IMR-90 (cell line): ENCODE measurements around the gene PIK3R5. TPM values are rescaled to one million over a fixed set of nuclear protein-coding genes. Genes with fewer than 3 reads are reported as not detected.

ENCODE experiments used
- ATAC-seq: fragments of 200-7000 bp; cut with Tn5 transposase; 2 replicates; pipeline ENCODE4 v1.9.1; 2020; ENCODE audit warnings: low read depth, mild to moderate bottlenecking, moderate library complexity
- BruUV-seq: library from RNA; stranded (reverse); fragments of 400-500 nt; replicated peaks from 2 replicates; lab custom pipeline; 2021; lab: Mats Ljungman, UMichigan
- CTCF ChIA-PET: fragments of 300-600 bp; formaldehyde crosslinking; extraction: SDS; loops from one replicate; lab custom pipeline; 2021; ENCODE audit warnings: antibody characterized with exemption; lab: Yijun Ruan, JAX
- POLR2A ChIA-PET: fragments of 300-600 bp; sonication (Branson Sonifier 250); formaldehyde crosslinking; loops from one replicate; lab custom pipeline; 2022; ENCODE audit warnings: antibody characterized with exemption; ENCODE audit not compliant: unreplicated experiment; lab: Charles Lee
- DNase-seq: peaks from one replicate; pipeline ENCODE4 v3.0.0; 2013
- H2AFZ ChIP-seq: replicated peaks from 2 replicates; pipeline ENCODE3; 2013; ENCODE audit warnings: low read length, mild to moderate bottlenecking; ENCODE audit not compliant: poor library complexity
- H2AK5ac ChIP-seq: 2 replicates; pipeline ENCODE4 v1.6.1; 2013; ENCODE audit warnings: low read depth, low read length, inconsistent platforms
- H2AK9ac ChIP-seq: replicated peaks from 2 replicates; pipeline ENCODE3; 2013; ENCODE audit warnings: mild to moderate bottlenecking, low read depth, low read length, moderate library complexity; ENCODE audit not compliant: poor library complexity
- H2BK120ac ChIP-seq: 2 replicates; pipeline ENCODE4 v1.6.1; 2013; ENCODE audit warnings: low read depth, low read length, inconsistent platforms
- H2BK15ac ChIP-seq: 3 replicates; pipeline ENCODE4 v1.6.1; 2013; ENCODE audit warnings: low read depth, low read length, inconsistent platforms
- H2BK20ac ChIP-seq: 2 replicates; pipeline ENCODE4 v1.6.1; 2013; ENCODE audit warnings: low read depth, mild to moderate bottlenecking, inconsistent platforms, low read length, moderate library complexity
- H2BK5ac ChIP-seq: 2 replicates; pipeline ENCODE4 v1.6.1; 2013; ENCODE audit warnings: mild to moderate bottlenecking, low read depth, low read length, inconsistent platforms; ENCODE audit not compliant: poor library complexity, severe bottlenecking
- H3K14ac ChIP-seq: replicated peaks from 2 replicates; pipeline ENCODE4 v1.6.1; 2013; ENCODE audit warnings: low read depth, low read length, inconsistent platforms
- H3K18ac ChIP-seq: 2 replicates; pipeline ENCODE4 v1.6.1; 2013; ENCODE audit warnings: low read depth, low read length, control low read depth
- H3K23ac ChIP-seq: 2 replicates; pipeline ENCODE4 v1.6.1; 2013; ENCODE audit warnings: low read depth, low read length, inconsistent platforms
- H3K27ac ChIP-seq: 2 replicates; pipeline ENCODE4 v1.5.1; 2013; ENCODE audit warnings: mild to moderate bottlenecking, control low read depth, low read length; ENCODE audit not compliant: insufficient read depth
- H3K27me3 ChIP-seq: 2 replicates; pipeline ENCODE4 v1.6.1; 2013; ENCODE audit warnings: low read length; ENCODE audit not compliant: control insufficient read depth, insufficient read depth
- H3K36me3 ChIP-seq: 2 replicates; pipeline ENCODE4 v1.6.1; 2013; ENCODE audit warnings: low read length, mixed read lengths; ENCODE audit not compliant: control insufficient read depth, insufficient read depth
- H3K4ac ChIP-seq: 2 replicates; pipeline ENCODE4 v1.6.1; 2013; ENCODE audit warnings: low read depth, low read length, inconsistent platforms
- H3K4me1 ChIP-seq: 2 replicates; pipeline ENCODE4 v1.6.1; 2013; ENCODE audit warnings: low read length, mixed read lengths; ENCODE audit not compliant: control insufficient read depth, insufficient read depth
- H3K4me2 ChIP-seq: 2 replicates; pipeline ENCODE4 v1.6.1; 2013; ENCODE audit warnings: low read depth, mild to moderate bottlenecking, control low read depth, low read length, moderate library complexity
- H3K4me3 ChIP-seq: 2 replicates; pipeline ENCODE4 v1.5.1; 2013; ENCODE audit warnings: low read depth, mild to moderate bottlenecking, control low read depth, low read length, moderate library complexity; ENCODE audit not compliant: insufficient read depth
- H3K56ac ChIP-seq: 2 replicates; pipeline ENCODE4 v1.6.1; 2013; ENCODE audit warnings: low read length, inconsistent platforms; ENCODE audit not compliant: insufficient read depth; ENCODE audit errors: extremely low read depth
- H3K79me1 ChIP-seq, 2 experiments: 2 replicates each; pipeline ENCODE4 v1.6.1; 2013; ENCODE audit warnings: low read length in 2 of 2, inconsistent platforms in 1 of 2, low read depth in 1 of 2
- H3K9ac ChIP-seq: 2 replicates; pipeline ENCODE4 v1.6.1; 2013; ENCODE audit warnings: low read depth, low read length, control low read depth
- H3K9me1 ChIP-seq: 2 replicates; pipeline ENCODE4 v1.6.1; 2013; ENCODE audit warnings: low read length, inconsistent platforms; ENCODE audit not compliant: insufficient read depth
- H3K9me3 ChIP-seq: 2 replicates; pipeline ENCODE4 v1.6.1; 2013; ENCODE audit warnings: low read length; ENCODE audit not compliant: control insufficient read depth, insufficient read depth
- H4K20me1 ChIP-seq: 2 replicates; pipeline ENCODE4 v1.6.1; 2013; ENCODE audit warnings: low read length, inconsistent platforms; ENCODE audit not compliant: insufficient read depth
- H4K5ac ChIP-seq: 2 replicates; pipeline ENCODE4 v1.6.1; 2013; ENCODE audit warnings: mild to moderate bottlenecking, low read depth, low read length, control low read depth
- H4K8ac ChIP-seq, 2 experiments: 2 replicates each; pipeline ENCODE4 v1.6.1; 2013; ENCODE audit warnings: low read depth in 2 of 2, low read length in 2 of 2, control low read depth in 1 of 2, inconsistent platforms in 1 of 2
- H4K91ac ChIP-seq: 2 replicates; pipeline ENCODE4 v1.6.1; 2013; ENCODE audit warnings: low read depth, low read length, inconsistent platforms; ENCODE audit not compliant: insufficient read depth
- BHLHE40 ChIP-seq: fragments of 150-350 bp; IDR thresholded peaks from 2 replicates; pipeline ENCODE4 v1.6.1; 2016; ENCODE audit warnings: mild to moderate bottlenecking, low read depth, low read length
- WGBS, 2 experiments: methylation state at CpG; one replicate each; pipeline versions ENCODE4 v1.1.5 to v1.1.7; 2013; ENCODE audit warnings: missing lambda C conversion rate in 2 of 2; ENCODE audit not compliant: insufficient read length in 1 of 2; ENCODE audit errors: extremely low coverage in 2 of 2; 5-methylcytosine and 5-hydroxymethylcytosine counted together
- dilution Hi-C: fragments of 300-500 bp; cut with HindIII; formaldehyde crosslinking; loops from one replicate; pipeline ENCODE4 v1.14.3; 2018; ENCODE audit warnings: low sequenced_read_pairs; ENCODE audit not compliant: unreplicated experiment
- in situ Hi-C: fragments of 300-500 bp; cut with MboI; formaldehyde crosslinking; loops from 3 replicates; pipeline ENCODE4 v1.14.3; 2019; ENCODE audit warnings: low sequenced_read_pairs, inconsistent platforms, mixed read lengths
- intact Hi-C: fragments of 100-400 bp; cut with micrococcal nuclease; formaldehyde crosslinking; loops from 2 replicates; pipeline ENCODE4 v1.10.0; 2022
- polyA plus RNA-seq, 3 experiments: library from polyadenylated mRNA; depleted of rRNA; stranded (reverse); fragments of >200 nt; gene quantifications; 2 replicates each; pipeline ENCODE4 v1.2.3, GENCODE V29; 2012; ENCODE audit warnings: low replicate concordance in 1 of 3
- total RNA-seq: library from RNA; depleted of rRNA; stranded (reverse); fragments of >200 nt; gene quantifications from 2 replicates; pipeline ENCODE4 v1.2.3, GENCODE V29; 2012
- TF ChIP-seq, protein P1 (sequence below): fragments of 150-350 bp; IDR thresholded peaks from 2 replicates; pipeline ENCODE4 v1.6.1; 2016; ENCODE audit warnings: low read depth, mild to moderate bottlenecking, low read length, moderate library complexity, borderline replicate concordance

PIK3R5 gene
- total and polyA plus RNA-seq, 2 of the 4 experiments (the other 2 are of a cell fraction), result not detected

DNA sequence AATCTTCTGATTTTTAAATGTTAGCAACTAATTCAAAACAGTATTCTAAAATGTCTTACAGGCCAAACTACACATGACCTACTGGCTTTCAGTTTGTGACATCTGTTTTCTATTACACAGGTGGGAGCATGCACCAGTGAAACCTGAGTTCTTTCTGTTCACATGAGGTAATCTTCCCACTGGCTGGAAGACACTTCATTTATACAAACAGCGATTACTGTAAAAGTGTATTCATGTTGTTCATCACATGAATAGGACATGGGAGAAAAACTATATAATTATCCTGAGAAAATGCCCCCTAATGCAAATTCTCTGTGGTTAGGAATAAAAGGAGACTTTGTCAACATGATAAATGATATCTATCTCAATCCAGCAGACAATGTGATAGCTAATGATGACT is 11.1 kb upstream of the PIK3R5 start:
- Histone ChIP-seq H3K79me1 (no peaks in the 10 kb centered on the region), H3K9me1 (no peaks in the 10 kb centered on the region), H4K91ac (no peak overlapping the region), H3K9ac (no peak overlapping the region), H3K4ac (no peak overlapping the region), H4K5ac (no peak overlapping the region), H2BK20ac (no peak overlapping the region), H4K20me1 (no peaks in the 10 kb centered on the region), H2BK5ac (no peak overlapping the region), H3K36me3 (no peaks in the 10 kb centered on the region), H3K4me2 (no peak overlapping the region), H3K14ac (no peak overlapping the region), H3K9me3 (no peaks in the 10 kb centered on the region), H3K23ac (no peak overlapping the region), H2AK9ac (no peak overlapping the region), H4K8ac (no peak overlapping the region), H3K56ac (no peak overlapping the region), H2BK15ac (no peak overlapping the region), H3K4me3 (no peak overlapping the region), H3K27me3 (no peaks in the 10 kb centered on the region), H3K18ac (no peak overlapping the region), H2AFZ (no peak overlapping the region), H3K4me1 (no peaks in the 10 kb centered on the region), H2BK120ac (no peak overlapping the region), H3K27ac (no peak overlapping the region), H2AK5ac (no peak overlapping the region)
- intact Hi-C loops, result no loop called here
- ChIA-PET CTCF (no interaction called here), POLR2A (no interaction called here)
- DNase-seq, result no peak
- no TSS peak for BruUV-seq
- no peak for ATAC-seq
- dilution Hi-C loops, result no loop called here
- no CpG with 5 or more reads among the region's 1 CpG for WGBS, 2 experiments
- TF ChIP-seq BHLHE40, result no peak
- TF ChIP-seq, protein P1, sequence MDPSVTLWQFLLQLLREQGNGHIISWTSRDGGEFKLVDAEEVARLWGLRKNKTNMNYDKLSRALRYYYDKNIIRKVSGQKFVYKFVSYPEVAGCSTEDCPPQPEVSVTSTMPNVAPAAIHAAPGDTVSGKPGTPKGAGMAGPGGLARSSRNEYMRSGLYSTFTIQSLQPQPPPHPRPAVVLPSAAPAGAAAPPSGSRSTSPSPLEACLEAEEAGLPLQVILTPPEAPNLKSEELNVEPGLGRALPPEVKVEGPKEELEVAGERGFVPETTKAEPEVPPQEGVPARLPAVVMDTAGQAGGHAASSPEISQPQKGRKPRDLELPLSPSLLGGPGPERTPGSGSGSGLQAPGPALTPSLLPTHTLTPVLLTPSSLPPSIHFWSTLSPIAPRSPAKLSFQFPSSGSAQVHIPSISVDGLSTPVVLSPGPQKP, result no peak
- in situ Hi-C loops, result no loop called here
